OCI-LY3 (cell line): ENCODE measurements around the gene HAND1.
A peak's percentile ranks its signal among the peaks of the same experiment; 100 is the strongest.

Experiments
- CTCF ChIP-seq: fragments of 200-600, 300-600 bp; sonication (generic); IDR thresholded peaks from 2 replicates; pipeline ENCODE4 v1.5.1; 2014; ENCODE audit warnings: antibody characterized with exemption, low read length, low read depth
- EZH2phosphoT487 ChIP-seq: fragments of 200-600 bp; shearing (Covaris generic); IDR thresholded peaks from 2 replicates; pipeline ENCODE4 v1.6.1; 2018; ENCODE audit warnings: antibody characterized with exemption, mixed run types, low read depth

- TF ChIP-seq EZH2phosphoT487 (no peak), CTCF (peak; percentile 26)
Observed at GRCh38 chr5:154516475-154516874, 38.4 kb upstream of the HAND1 start.
